A673 (cell line): ENCODE results near the gene PTCHD1. TPM values are rescaled to one million over a fixed set of nuclear protein-coding genes. Genes with fewer than 3 reads are reported as not detected.

Source experiments
- BruUV-seq: library from RNA; stranded (reverse); fragments of 400-500 nt; replicated peaks from 2 replicates; lab custom pipeline; 2021; lab: Mats Ljungman, UMichigan
- CTCF ChIA-PET: fragments of 300-600 bp; sonication (Branson Sonifier 250); formaldehyde crosslinking; loops from one replicate; lab custom pipeline; 2022; ENCODE audit warnings: antibody characterized with exemption; lab: Charles Lee
- POLR2A ChIA-PET: fragments of 300-600 bp; sonication (Branson Sonifier 250); formaldehyde crosslinking; loops from one replicate; lab custom pipeline; 2022; ENCODE audit warnings: antibody characterized with exemption; ENCODE audit not compliant: low non-redundant PET; lab: Charles Lee
- DNase-seq: peaks from one replicate; pipeline ENCODE4 v3.0.0-alpha.2; 2015; ENCODE audit warnings: low spot score
- H3K27ac ChIP-seq: fragments of 200-600 bp; sonication (generic); 2 replicates; pipeline ENCODE4 v1.5.1; 2016; ENCODE audit warnings: mixed run types, low read depth, mild to moderate bottlenecking, mixed read lengths, antibody characterized with exemption, low read length; ENCODE audit not compliant: poor library complexity, severe bottlenecking
- H3K27me3 ChIP-seq: fragments of 200-600 bp; sonication (generic); replicated peaks from 2 replicates; pipeline ENCODE4 v1.6.1; 2017; ENCODE audit warnings: mixed run types, low read depth, mild to moderate bottlenecking, mixed read lengths, antibody characterized with exemption, low read length; ENCODE audit not compliant: insufficient read depth, poor library complexity
- H3K36me3 ChIP-seq: fragments of 200-600 bp; sonication (generic); 2 replicates; pipeline ENCODE4 v1.6.1; 2016; ENCODE audit warnings: mixed run types, mild to moderate bottlenecking, mixed read lengths, antibody characterized with exemption, low read length; ENCODE audit not compliant: insufficient read depth, poor library complexity, severe bottlenecking
- H3K4me1 ChIP-seq: fragments of 200-600 bp; sonication (generic); 2 replicates; pipeline ENCODE4 v1.6.1; 2017; ENCODE audit warnings: mixed run types, mild to moderate bottlenecking, mixed read lengths, antibody characterized with exemption, low read length; ENCODE audit not compliant: insufficient read depth, poor library complexity, severe bottlenecking
- H3K4me3 ChIP-seq: fragments of 200-600 bp; sonication (generic); 2 replicates; pipeline ENCODE4 v1.5.1; 2016; ENCODE audit warnings: low read depth, mixed run types, mild to moderate bottlenecking, mixed read lengths, low read length; ENCODE audit not compliant: poor library complexity, severe bottlenecking
- H3K9me3 ChIP-seq: fragments of 200-600 bp; sonication (generic); 2 replicates; pipeline ENCODE4 v1.6.1; 2016; ENCODE audit warnings: mixed run types, low read depth, mild to moderate bottlenecking, mixed read lengths, antibody characterized with exemption, low read length; ENCODE audit not compliant: poor library complexity, severe bottlenecking
- EZH2 ChIP-seq: fragments of 200-600 bp; sonication (generic); IDR thresholded peaks from 2 replicates; pipeline ENCODE4 v1.6.1; 2017; ENCODE audit warnings: borderline replicate concordance, low read depth, mild to moderate bottlenecking, mixed read lengths, antibody characterized with exemption, low read length; ENCODE audit not compliant: poor library complexity, severe bottlenecking
- intact Hi-C: fragments of 100-400 bp; cut with micrococcal nuclease; formaldehyde crosslinking; loops from one replicate; pipeline ENCODE4 v1.10.0; 2022; ENCODE audit not compliant: unreplicated experiment
- total RNA-seq: library from RNA; stranded (reverse); gene quantifications from 2 replicates; pipeline ENCODE4 v1.2.3, GENCODE V29; 2021
- TF ChIP-seq, protein P1 (sequence below): fragments of 300-800, 200-600 bp; sonication (generic); conservative IDR thresholded peaks from 2 replicates; pipeline ENCODE4 v1.5.1; 2017; ENCODE audit warnings: low read depth, mild to moderate bottlenecking, antibody characterized with exemption, low read length, moderate library complexity, mixed read lengths

Gene PTCHD1
- total RNA-seq, 1 experiment from 2014 or later, result 0.02 TPM

DNA sequence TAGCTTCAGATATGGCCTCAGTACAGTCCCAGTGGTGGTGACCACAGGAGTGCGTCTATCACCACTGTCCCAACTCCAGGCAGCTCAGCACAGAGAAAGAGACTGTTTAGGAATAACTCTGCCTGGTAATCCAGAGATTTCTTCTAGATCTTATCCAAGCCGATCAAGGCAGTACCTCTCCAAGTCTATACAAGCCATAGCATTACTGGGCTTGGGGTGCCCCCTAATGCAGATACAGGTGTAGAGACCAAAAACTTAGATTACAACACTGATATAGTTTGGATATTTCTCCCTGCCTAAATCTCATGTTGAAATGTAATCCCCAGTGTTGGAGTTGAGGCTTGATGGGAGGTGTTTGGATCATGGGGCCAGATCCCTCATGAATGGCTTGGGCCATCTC lies 100.9 kb downstream of the PTCHD1 start:
- POLR2A ChIA-PET, result no interaction called here
- no peak overlapping the region for H3K27ac ChIP-seq
- no peak overlapping the region for H3K4me3 ChIP-seq
- TF ChIP-seq, protein P1, sequence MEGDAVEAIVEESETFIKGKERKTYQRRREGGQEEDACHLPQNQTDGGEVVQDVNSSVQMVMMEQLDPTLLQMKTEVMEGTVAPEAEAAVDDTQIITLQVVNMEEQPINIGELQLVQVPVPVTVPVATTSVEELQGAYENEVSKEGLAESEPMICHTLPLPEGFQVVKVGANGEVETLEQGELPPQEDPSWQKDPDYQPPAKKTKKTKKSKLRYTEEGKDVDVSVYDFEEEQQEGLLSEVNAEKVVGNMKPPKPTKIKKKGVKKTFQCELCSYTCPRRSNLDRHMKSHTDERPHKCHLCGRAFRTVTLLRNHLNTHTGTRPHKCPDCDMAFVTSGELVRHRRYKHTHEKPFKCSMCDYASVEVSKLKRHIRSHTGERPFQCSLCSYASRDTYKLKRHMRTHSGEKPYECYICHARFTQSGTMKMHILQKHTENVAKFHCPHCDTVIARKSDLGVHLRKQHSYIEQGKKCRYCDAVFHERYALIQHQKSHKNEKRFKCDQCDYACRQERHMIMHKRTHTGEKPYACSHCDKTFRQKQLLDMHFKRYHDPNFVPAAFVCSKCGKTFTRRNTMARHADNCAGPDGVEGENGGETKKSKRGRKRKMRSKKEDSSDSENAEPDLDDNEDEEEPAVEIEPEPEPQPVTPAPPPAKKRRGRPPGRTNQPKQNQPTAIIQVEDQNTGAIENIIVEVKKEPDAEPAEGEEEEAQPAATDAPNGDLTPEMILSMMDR, result no peak
- TF ChIP-seq EZH2, result no peak
- DNase-seq, result peak; percentile 5
- no peaks in the 10 kb centered on the region for H3K9me3 ChIP-seq
- no peaks in the 10 kb centered on the region for H3K27me3 ChIP-seq
- H3K4me1 ChIP-seq, result no peaks in the 10 kb centered on the region
- H3K36me3 ChIP-seq, result no peaks in the 10 kb centered on the region
- CTCF ChIA-PET, result no interaction called here
- intact Hi-C loops, result no loop called here
- BruUV-seq, result no TSS peak

DNA sequence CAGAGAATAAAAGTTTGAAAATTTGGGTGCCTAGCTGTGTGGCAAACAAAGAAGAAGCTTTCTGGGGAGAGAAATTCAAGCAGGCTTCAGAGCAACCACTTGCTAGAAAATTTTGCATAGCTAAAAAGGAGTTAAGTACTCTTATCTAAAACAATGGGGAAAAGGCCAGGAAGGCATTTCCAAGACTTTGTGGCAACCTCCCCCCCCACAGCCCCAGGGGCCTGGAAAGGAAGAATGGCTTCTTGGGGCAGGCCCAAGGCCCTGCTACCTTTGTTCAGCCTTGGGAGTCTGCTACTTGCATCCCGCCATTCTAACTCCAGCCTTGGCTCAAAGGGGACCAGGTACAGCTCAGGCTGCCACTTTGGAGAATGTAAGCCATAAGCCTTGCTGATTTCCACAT lies 102.2 kb downstream of the PTCHD1 start:
- no peak for DNase-seq
- no peak for TF ChIP-seq EZH2
- TF ChIP-seq, protein P1, result no peak
- H3K9me3 ChIP-seq, result no peaks in the 10 kb centered on the region
- H3K36me3 ChIP-seq, result no peaks in the 10 kb centered on the region
- POLR2A ChIA-PET, result no interaction called here
- H3K4me1 ChIP-seq, result no peaks in the 10 kb centered on the region
- no peak overlapping the region for H3K4me3 ChIP-seq
- no peak overlapping the region for H3K27ac ChIP-seq
- CTCF ChIA-PET, result no interaction called here
- no peaks in the 10 kb centered on the region for H3K27me3 ChIP-seq
- no TSS peak for BruUV-seq
- intact Hi-C loops, result no loop called here

- H3K36me3 ChIP-seq, result no peaks in the 10 kb centered on the region
- CTCF ChIA-PET, result no interaction called here
- DNase-seq, result no peak
- POLR2A ChIA-PET, result no interaction called here
- intact Hi-C loops, result no loop called here
- H3K4me1 ChIP-seq, result no peaks in the 10 kb centered on the region
- no peak overlapping the region for H3K27ac ChIP-seq
- H3K27me3 ChIP-seq, result no peaks in the 10 kb centered on the region
- no peak overlapping the region for H3K4me3 ChIP-seq
- no peaks in the 10 kb centered on the region for H3K9me3 ChIP-seq
- no TSS peak for BruUV-seq
- no peak for TF ChIP-seq EZH2
- TF ChIP-seq, protein P1, result no peak; the same call in 1 of the 2 replicates
Observed at GRCh38 chrX:23451266-23451665, 116.6 kb downstream of the PTCHD1 start.
